GM10266 (cell line): ENCODE measurements around the gene C3orf22.

ENCODE experiments used
- DNase-seq: peaks from one replicate; pipeline ENCODE4 v3.0.0; 2012; ENCODE audit errors: extremely low spot score
- CTCF ChIP-seq: IDR thresholded peaks from 2 replicates; pipeline ENCODE4 v1.5.1; 2012; ENCODE audit warnings: mild to moderate bottlenecking, low read depth; ENCODE audit not compliant: control insufficient read depth, insufficient read depth; ENCODE audit errors: missing control alignments

C3orf22 gene

DNA sequence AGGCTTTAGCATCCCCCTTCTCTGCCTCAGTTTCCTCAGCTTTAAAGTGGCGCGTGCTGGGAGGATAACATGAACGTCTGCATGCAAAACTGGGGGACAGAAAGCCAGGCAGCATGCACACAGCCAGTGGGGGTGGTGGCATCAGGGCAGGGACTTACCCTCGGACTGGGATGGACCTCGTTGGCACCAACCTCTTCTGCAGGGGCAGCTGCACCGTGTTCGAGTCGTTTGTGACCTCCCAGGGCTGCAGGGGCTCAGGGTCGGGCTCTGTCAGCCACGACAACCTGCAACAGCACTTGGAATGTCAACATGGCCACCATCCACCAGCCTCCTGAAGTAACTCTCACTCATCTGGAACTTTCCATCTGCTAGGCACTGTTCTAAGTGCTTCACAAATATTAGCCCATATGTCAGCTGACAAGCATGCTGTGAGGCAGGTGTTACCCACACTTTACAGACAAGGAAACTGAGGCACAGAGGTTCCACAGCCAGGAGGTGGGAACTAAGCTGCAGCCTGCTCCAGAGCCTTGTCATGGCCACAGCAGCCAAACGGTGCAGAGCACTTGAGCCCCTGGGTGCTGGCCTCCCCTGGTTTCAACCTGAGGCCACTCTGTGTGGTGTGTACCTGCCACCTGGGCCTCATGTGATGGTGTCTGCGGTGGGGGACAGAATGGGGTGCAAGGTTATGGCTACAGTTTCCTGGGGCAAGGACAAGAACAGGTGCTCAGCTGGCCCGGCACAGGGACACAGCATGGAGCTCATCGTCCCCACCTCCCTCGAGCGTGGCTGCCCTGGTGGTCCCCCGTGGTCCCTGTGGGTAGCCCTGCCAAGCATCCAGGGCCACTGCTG is 6.7 kb downstream of the C3orf22 start:
- no peak for DNase-seq
- no peak for TF ChIP-seq CTCF

DNA sequence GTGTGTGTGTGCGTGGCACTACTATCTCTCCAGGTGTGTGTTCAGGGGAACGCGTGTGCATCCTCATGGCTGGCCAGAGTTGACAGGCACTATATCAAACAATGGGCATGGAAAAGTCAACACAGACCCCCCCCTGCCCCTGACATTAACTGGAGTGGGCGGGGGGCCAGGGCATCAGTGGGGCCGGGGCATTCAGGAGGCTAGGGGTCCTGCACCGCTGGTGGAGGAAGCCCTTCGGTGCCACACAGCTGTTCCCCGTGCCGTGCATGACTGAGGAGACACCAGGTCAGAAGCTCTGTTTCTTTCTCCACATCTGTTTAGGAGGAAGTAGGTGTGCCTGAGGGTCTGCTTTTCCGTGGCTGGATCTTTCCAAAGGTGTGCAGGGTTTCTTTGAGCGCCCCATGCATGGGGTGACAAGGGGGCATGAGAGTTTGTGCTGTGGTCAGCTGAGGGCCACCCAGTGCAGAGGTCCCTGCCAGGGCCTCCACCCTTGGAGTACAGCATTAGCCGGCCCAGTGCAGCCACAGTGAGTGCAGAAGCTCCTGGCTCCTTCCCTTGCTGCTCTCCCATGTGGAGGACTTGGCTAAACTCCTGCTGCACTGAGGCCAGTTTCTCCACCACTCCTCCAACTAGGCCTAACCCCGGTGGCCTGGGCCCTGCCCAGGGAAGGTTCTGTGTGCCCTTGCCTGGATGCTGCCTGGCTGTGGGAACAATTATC is 7.5 kb downstream of the C3orf22 start:
- no peak for TF ChIP-seq CTCF
- DNase-seq, result no peak

- TF ChIP-seq CTCF, result no peak
- DNase-seq, result no peak
Measured at GRCh38 chr3:126550488-126551051, 8.2 kb downstream of the C3orf22 start.

- DNase-seq, result no peak
- no peak for TF ChIP-seq CTCF
Measured at GRCh38 chr3:126549861-126550487, 8.8 kb downstream of the C3orf22 start.

DNA sequence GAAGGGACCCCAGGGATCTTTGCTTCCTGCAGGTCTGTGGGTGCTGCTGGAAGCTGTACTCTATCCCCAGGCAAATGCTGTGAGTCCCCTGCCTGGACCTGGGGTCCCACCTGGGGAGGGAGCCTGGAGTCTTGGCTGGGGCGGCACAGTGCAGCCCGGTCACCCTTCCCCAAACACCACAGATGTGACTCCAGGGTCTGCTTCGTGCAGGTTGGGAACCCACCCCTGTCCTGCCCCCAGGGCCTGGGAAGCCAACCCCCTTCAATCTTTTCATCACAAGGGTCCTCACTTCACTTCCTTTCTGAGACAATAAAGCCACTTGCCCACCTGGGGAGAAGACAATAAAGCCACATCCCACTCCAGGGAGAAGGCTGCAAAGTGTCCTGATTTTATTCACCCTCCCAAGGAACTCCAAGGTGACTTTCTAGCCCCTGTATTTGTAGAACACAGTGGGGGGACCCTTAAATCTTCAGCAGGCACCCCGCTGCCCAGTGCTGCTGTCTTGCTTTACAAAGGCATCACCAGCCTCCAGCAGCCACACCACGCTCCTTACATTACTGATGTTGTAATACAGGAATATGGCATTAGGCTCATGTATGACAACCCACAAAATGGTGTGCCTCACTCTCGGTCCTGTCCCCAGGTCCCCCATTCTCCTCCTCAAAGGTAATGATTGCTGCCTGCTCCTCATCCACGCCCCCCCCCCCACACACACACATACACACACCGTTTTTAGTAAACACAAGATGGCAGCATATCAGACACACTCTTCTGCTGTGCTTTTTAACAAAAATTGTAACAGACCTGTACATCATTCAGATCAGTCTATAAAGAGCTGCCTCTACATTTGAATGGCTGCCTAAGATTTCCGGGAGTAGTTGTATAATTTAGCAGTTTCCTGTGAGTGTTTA is 9.9 kb downstream of the C3orf22 start:
- TF ChIP-seq CTCF, result no peak
- no peak for DNase-seq

DNA sequence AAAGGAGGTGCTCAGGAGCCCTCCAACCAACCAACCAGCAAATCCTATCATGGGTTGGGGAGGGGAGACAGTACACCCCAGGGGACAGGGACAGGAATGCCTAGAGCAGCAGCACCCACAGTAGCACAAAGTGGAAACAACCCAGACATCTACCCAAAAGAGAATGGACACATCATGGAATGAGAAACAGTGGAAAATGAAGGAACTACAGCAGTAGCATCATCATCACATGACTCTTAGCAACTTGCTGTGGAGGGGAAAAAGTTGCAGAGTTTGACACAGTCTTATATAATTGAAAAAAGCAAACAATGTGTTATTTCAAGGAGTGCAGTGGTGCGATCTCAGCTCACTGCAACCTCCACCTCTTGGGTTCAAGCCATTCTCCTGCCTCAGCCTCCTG is 11.0 kb downstream of the C3orf22 start:
- no peak for TF ChIP-seq CTCF
- no peak for DNase-seq
